H1 (cell line): Measurements from ENCODE around the gene SPOP.

Experiments used
- CREB1 ChIP-seq: IDR thresholded peaks from 2 replicates; pipeline ENCODE4 v1.6.1; 2012; ENCODE audit warnings: inconsistent platforms
- POLR2A ChIP-seq, 2 experiments: IDR thresholded peaks; 1 replicate in 1 of 2; 2 replicates in 1 of 2; pipeline ENCODE4 v1.6.1; 2011; ENCODE audit warnings: low read depth in 2 of 2, low read length in 2 of 2, mild to moderate bottlenecking in 2 of 2; ENCODE audit errors: control extremely low read depth in 1 of 2
- TF ChIP-seq, protein P1 (sequence below), 3 experiments: IDR thresholded peaks; 1 replicate in 2 of 3; 2 replicates in 1 of 3; pipeline versions ENCODE4 v1.5.1 to v1.6.1; 2011; ENCODE audit warnings: low read length in 3 of 3, mild to moderate bottlenecking in 3 of 3, inconsistent platforms in 2 of 3, low read depth in 1 of 3, moderate library complexity in 1 of 3; ENCODE audit not compliant: insufficient read depth in 1 of 3; ENCODE audit errors: control extremely low read depth in 1 of 3

DNA sequence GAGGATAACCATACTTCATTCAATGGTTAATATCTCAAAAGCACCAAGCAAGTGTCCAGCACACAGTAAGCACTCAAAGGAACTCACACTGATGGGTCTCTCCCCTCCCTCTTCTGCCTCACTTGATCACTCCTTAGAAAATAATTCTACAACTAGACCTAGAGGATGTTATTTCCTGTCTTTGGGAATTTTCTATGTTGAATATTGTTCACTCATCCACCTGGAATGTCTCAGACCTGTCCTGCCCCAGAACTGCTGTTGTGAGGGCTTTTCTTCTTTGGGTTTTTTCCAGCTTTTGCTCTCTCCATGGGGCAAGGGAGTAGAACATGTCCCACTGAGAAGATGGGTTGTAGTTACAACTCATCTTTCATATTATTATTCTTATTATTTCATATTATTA is 76.9 kb downstream of the SPOP start:
- TF ChIP-seq POLR2A (IDR thresholded peaks at IDR 0.05; ENCODE audit: control extremely low read depth in 1 of 2, low read depth in 2 of 2, low read length in 2 of 2) (no peak), CREB1 (no peak)
- TF ChIP-seq, protein P1, sequence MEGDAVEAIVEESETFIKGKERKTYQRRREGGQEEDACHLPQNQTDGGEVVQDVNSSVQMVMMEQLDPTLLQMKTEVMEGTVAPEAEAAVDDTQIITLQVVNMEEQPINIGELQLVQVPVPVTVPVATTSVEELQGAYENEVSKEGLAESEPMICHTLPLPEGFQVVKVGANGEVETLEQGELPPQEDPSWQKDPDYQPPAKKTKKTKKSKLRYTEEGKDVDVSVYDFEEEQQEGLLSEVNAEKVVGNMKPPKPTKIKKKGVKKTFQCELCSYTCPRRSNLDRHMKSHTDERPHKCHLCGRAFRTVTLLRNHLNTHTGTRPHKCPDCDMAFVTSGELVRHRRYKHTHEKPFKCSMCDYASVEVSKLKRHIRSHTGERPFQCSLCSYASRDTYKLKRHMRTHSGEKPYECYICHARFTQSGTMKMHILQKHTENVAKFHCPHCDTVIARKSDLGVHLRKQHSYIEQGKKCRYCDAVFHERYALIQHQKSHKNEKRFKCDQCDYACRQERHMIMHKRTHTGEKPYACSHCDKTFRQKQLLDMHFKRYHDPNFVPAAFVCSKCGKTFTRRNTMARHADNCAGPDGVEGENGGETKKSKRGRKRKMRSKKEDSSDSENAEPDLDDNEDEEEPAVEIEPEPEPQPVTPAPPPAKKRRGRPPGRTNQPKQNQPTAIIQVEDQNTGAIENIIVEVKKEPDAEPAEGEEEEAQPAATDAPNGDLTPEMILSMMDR (IDR thresholded peaks at IDR 0.05; ENCODE audit: control extremely low read depth in 1 of 3, insufficient read depth in 1 of 3, low read depth in 1 of 3, low read length in 3 of 3): no peak
